ENCODE data around the gene ENHO.
A peak's percentile ranks its signal among the peaks of the same experiment; 100 is the strongest.

The ENHO gene

DNA sequence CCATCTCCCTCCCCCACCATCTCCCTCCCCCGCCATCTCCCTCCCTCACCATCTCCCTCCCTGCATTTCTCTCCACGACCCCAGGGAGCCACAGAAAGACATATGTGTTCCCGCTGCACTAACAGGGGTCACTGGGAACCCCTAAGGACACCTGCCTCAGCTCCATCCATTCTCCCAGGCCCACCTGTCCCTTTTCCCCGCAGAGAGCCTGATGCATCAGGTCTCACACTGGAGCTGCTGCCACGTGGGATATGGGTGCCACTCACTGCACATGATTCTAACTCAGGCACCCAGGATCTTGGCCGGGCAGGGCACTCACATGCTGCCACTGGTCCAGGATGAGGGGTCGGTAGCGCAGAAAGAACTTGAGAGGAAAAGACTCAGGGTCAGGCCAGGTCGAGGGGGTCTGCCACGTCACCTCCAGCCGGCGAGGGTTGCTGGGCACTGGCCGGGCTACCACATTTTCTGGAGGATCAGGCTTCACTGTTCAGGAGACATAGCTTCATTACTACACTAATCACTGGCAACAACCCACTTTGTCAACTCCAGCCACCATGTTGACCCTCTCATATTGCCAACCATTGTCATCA lies 33.2 kb upstream of the ENHO start:
- no peak for FAIRE-seq
- no peak for DNase-seq (ENCODE audit: insufficient read length, low spot score)

DNA sequence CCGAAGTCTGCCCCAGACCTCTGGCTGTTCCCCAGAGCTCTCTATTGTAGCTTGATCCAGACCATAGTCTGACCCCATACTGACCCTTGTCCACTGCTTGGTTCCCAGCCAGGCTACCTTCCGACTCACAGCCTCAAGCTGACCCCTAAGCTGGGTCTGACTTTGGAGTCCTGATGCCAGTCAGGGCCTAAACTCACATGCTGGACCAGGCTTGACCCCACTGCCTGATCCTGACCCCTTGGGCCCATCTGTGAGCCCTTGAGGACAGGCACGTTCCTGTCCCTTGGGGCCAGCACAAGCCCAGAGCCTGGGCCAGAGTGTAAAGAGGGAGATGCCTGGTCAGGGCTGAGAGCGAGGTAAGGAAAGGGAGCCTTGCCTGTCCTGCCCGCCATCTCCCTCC lies 32.7 kb upstream of the ENHO start:
- FAIRE-seq, result no peak

DNA sequence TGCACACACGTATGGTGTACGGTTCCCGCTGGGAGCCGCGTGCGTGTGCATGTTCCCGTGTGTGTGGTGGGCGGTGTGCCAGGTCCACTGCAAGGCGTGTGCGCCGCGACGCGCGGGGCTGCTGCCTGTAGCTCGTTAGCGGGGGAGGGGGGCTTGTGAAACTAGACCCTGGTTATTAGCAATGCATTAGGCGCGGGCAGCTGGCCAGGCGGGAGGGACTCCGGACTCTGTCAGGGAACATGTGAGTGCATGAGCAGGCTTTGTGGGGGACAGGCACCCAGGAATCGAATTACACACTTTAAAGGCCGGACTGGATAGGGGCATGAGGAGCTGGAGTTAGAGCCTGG lies 32.2 kb upstream of the ENHO start:
- FAIRE-seq (no peak), DNase-seq (ENCODE audit: insufficient read length, low spot score) (no peak)

More for the DNA sequence above, 32.7 kb upstream of the ENHO start:
- DNase-seq (ENCODE audit: insufficient read length, low spot score), result no peak

DNA sequence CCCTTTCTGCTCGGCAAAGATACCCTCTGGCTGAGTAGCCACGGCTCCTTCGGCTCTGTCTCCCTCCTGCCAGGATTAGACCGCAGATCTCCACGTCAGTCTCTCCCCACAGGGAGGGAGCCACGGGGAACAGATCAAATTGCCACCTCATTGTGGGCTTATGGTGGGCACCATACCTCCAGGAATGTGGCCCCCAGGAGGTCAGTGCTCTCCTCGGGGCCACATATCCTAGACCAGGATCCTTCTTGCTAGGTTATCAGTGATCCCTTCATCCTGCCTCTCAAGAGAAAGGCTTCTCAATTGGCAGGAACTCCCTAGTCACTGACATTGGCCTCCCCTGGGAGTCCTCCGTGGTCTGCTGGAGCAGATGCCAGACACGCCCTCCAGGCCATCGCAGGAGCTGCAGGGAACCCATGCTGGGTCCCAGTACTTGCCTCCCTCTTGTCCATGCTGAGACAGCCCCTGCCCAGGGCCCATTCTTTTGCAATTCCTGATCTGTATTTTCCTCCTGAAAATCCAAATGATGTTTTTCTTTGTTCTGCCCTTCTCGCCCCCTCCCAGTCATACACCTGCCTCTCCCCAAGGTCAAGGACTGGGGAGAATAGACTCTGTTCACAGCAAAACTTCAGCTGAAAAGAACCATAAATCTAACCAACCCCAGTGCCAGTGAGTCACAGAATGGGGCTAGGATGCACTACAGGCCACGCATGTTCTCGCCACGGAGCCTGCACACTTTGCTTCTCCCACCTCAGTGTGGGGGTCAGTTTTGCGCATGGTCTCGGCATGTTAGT lies 31.6 kb upstream of the ENHO start:
- no peak for DNase-seq (ENCODE audit: insufficient read length, low spot score)
- no peak for FAIRE-seq

DNA sequence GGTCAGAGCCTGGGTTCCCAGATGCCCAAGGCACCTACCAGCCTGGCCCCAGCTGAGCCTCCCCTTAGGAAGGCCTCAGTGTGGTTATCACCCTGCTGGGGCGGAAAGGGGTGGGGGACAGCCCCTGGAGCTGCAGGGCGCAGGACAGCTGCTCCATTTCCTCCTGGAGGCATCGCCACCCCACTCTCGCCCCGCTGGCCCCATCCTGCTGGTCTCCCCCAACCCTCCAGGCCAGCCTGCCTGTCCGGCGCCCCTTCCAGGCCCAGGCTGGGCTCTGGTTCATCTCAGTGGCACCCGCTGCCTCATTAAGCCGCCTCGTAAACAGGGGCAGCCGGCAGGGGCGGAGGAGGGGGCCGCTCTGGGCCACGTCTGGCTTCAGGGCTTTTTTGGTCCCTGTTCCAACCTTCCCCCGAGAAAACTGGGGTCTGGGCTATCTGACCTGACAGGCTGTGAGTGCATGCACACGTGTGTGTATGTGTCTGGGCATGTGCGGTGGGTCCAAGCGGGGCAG lies 30.8 kb upstream of the ENHO start:
- FAIRE-seq, result no peak
- no peak for DNase-seq (ENCODE audit: insufficient read length, low spot score)

- FAIRE-seq (no peak), DNase-seq (ENCODE audit: insufficient read length, low spot score) (no peak)
Measured at GRCh38 chr9:34552986-34553385, 30.2 kb upstream of the ENHO start.

DNA sequence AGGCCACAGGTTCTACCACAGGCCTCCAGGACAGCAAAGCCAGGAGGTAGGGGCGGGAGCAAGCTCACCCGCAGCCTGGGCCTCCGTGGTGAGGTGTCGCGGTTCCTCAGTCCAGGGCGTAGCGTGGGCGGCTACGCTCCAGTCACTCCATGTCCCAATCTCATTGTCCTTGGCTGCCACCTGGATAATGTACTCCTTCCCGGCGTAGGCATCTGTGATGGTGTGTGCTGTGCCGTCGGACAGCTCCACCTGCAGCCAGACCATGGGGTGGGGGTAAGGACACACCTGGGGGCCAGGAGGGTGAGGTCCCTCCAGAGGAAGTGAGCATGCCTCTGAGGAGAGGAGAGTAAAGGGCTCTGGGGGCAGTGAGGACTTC lies 29.8 kb upstream of the ENHO start:
- no peak for DNase-seq (ENCODE audit: insufficient read length, low spot score)
- FAIRE-seq, result no peak

DNA sequence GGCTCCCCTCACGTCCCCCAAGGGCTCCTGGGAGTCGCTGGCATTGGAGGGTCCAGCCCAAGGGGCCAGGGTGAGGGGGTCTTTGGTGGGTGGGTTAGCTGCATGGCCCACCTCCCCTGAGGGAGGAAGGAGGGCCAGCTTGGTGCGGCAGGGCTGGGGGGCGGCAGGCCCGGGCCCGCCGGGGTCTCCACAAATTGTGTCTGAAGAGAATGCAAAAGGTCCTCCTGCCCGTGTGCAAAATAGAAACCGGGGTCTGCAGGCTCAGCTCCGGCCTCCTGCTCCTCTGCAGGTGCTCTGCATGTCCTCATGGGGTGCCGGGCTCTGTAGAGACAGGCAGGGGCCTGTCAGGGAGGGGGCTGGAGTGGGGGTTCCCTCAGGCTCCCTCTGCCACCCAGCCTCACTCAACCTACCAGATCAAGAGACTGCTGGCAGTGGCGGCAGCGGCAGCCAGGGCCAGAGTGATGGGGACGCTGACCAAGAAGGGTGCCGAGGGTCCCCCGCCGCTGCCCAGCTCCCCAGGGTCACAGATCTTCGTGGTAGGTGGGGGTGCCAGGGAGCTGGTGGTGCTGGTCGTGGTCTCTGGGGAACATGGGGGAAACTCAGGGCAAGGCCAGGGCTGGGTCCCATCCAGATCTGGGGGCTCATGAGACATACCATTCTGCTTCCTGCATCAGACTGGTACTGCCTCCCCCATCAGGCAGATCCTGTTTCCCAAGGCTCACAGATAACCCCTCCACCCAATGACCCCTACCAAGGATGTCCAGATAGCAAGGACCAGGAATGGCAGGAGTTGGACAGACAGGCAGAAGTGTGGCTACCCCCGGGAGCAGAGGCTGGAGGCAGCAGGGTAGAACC lies 29.2 kb upstream of the ENHO start:
- DNase-seq (ENCODE audit: insufficient read length, low spot score) (no peak), FAIRE-seq (no peak)

DNA sequence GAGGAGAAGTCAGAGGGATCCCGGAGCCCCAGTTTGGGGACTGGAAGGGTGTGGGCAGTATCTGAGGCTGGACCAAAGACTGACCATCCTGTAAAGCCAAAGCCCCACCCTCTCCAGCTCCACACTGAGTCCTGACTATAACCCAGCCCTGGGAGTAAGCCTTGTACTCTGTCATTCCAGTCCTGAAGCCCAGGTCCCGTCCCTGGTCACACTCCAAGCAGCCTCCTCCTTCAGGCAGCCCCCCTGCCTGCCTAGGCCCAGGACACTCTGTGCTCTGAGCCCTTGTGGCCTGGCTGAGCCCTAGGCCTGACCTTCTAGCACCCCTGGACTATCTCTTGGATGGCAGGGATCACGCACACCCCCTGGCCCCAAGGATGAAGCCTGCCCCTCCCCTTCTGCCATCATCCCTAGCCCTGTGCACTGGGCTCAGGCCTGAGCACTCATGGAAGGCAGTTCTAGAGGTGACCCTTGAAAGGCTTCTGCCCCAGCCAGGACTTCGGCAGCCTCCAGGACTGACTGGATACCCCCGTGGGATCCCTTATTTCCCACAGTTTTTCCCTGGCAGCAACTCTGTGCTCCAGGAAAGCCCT lies 28.0 kb upstream of the ENHO start:
- no peak for FAIRE-seq

DNA sequence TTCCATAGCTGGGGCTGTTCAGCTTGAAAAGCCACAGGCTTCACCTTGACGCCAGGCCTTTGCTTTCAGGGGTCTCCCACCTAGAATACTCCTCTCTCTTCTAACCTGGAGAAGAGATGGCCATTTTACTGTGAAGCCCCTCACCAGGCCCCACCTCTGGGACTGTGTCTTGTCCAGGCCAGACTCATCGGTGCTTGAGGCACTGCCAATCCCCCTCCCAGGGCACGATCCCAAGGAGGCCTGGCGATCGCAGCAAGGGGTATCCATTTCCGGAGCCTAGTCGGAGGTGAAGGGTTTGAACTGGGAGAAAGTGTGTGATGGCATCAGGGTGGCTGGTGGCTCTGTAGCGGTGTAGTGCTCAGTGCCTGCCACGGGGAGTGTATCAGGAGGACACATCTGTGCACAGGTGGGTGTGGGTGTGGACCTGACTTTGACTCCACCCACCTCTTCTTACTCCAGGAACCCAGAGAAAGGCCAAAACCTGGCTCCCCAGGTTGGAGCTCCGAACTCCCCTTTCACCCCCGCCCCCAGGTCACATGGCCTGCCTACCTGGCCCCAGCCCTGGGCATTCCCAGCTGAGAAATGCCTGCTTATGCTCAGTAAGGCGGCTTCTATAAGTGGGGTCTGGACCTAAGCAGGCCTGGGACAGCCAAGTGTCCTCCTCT lies 27.4 kb upstream of the ENHO start:
- no peak for DNase-seq (ENCODE audit: insufficient read length, low spot score)
- no peak for FAIRE-seq

More for the DNA sequence above, 28.0 kb upstream of the ENHO start:
- no peak for DNase-seq (ENCODE audit: insufficient read length, low spot score)

DNA sequence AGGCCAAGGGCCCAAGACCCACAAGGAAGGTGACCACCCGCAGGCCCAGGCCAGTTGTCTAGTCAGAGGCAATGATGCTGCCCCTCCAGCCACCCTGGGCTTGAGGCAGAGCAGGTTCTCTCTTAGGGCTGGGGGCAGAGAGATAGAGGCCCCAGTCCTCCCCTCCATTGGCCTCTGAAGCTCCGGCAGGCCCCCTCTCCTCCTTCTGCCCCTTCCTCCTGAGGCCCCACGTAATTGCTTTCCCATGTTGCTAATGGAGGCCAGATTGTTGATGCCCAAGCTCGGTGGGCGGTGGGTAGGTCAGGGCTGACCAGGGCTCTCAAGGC lies 26.6 kb upstream of the ENHO start:
- no peak for DNase-seq (ENCODE audit: insufficient read length, low spot score)
- FAIRE-seq, result no peak

GRCh38 chr9:34547960-34548611 lies 25.3 kb upstream of the ENHO start:
- no peak for FAIRE-seq
- peak; percentile 53 for DNase-seq (ENCODE audit: insufficient read length, low spot score)

GRCh38 chr9:34546834-34547827 lies 24.3 kb upstream of the ENHO start:
- no peak for FAIRE-seq
- no peak for DNase-seq (ENCODE audit: insufficient read length, low spot score)

GRCh38 chr9:34546102-34546833 lies 23.5 kb upstream of the ENHO start:
- FAIRE-seq (no peak), DNase-seq (ENCODE audit: insufficient read length, low spot score) (no peak)

GRCh38 chr9:34545497-34545896 lies 22.7 kb upstream of the ENHO start:
- no peak for FAIRE-seq

DNA sequence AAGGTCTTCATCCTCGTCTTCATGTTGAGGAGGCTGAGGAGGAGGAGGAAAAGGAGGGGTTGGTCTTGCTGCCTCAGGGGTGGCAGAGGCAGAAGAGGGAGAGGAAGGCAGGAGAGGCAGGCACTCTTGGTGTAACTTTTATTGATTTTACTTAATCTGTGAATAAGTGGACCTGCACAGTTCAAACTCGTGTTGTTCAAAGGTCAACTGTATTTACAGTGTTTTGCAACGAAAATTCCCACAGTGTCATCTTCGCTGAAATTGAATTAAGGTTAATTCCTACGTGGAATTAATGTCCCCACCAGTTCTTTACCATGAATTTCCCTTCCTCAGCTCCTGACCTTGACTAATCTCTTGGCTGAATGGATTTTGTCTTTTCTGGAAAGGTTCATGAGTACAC lies 21.2 kb upstream of the ENHO start:
- DNase-seq (ENCODE audit: insufficient read length, low spot score), result no peak
- no peak for FAIRE-seq

More at GRCh38 chr9:34545497-34545896, 22.7 kb upstream of the ENHO start:
- no peak for DNase-seq (ENCODE audit: insufficient read length, low spot score)

DNA sequence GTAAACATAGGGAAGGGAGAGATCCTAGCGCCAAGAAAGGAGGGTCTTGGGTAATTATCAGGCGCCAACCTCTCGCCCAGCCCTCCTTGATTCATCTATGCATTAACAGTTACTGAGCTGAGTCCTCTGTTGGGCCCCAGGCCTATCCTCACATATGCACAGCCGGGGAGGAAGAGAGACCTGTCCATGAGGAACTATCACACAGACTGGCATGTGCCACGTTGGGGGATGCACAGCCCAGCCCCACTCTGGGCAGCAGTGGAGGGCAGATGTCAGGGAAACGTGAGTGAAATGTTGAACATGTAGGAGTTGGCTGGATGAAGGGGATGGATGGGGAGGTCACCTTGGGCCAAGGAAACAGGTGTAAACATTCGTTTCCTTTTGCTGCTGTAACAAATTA lies 18.8 kb upstream of the ENHO start:
- DNase-seq (ENCODE audit: insufficient read length, low spot score), result no peak

DNA sequence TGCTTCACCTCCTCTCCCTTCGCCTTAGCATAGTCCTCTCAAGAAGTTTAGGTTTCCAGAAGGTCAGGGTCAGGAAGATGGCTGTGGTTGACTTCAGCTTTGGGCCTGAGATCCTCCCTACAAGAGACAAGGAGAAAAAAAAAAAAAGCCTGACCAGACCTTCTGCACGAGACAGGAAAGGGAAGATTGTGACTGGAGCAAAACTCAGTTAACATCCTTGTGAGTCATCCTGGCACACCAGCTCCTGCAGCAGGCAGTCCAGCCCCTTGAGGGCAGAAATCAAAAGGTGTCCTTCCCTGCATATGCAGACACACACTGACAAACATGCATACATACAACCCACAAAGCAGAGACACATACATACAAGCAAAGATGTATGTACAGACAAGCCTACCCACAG lies 18.0 kb upstream of the ENHO start:
- DNase-seq (ENCODE audit: insufficient read length, low spot score) (peak; percentile 41), FAIRE-seq (no peak)

More for the DNA sequence above, 18.8 kb upstream of the ENHO start:
- no peak for FAIRE-seq

Measured in HTR-8/SVneo (cell line).